ENCODE data around the gene SULT1E1. TPM values are rescaled to one million over a fixed set of nuclear protein-coding genes. Genes with fewer than 3 reads are reported as not detected.

SULT1E1 gene
- total RNA-seq, 2 experiments from 2014 or later: not detected

DNA sequence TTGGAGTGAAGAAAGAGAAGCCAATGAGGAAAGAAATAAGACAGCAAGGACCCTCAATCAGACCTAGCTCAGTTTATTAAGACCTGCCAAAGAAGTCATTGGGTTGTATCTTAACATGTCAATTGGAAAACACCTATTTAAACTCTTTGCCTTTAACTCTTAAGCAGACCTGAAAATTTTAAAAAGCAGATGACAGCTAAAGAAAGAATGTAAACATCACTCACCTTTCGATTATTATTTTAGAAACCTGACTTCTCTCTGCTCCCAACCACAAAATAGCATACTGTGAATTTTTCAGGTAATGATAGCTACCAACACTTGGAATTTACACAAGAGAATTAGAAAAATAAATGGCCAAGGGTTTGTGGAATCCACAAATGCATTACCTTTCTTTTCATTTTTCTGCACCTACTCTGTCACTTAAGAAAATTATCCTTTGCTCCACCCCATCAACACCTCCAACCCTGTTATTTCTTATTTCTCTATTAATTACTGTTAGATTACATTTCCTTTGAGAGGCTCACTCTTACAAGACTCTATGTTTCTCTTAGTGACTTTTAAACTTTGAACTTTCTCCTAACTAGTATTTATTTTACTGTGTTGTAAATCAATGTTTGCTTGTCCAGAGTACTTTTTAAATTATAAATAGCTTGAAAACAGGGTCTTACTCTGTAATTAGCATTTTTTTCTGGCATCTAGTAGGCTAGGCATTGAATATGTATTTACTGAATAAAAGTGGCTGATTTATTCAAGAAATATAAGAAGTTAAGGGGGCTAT, 765 bp upstream of the SULT1E1 start:
- Mint-ChIP-seq H3K4me1 (no peaks in the 10 kb centered on the region), H3K36me3 (no peaks in the 10 kb centered on the region), H3K4me3 (no peak overlapping the region), H3K27me3 (no peaks in the 10 kb centered on the region), H3K27ac (no peak overlapping the region), H3K9me3 (no peaks in the 10 kb centered on the region)
- DNase-seq (no peak), ATAC-seq (ENCODE audit: low read depth) (no peak)
- POLR2A ChIA-PET: no interaction called here

DNA sequence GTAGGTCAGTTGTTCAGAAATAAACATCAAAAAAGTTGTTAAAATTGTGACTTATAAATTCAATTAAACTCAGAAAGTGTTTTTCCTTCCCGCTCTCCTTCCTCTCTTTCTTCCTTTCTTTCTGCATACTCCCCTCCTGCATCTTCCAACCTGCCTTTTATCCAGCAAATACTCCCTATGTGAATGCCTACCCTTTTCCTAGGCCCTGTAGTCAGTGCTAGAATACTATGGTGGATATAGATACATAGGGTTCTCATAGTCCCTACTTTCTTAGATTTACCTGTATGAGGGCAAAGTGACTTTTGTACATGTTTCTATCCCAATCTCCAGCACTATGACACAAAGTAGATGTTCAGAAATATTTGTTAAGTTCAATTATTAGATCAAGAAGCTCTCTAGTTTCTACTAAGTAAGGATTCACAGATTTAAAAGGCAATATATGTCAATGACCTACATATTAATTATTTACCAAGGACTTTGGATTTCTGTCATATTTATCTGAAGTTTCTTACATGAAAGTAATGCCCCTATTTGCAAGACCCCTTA, 732 bp downstream of the SULT1E1 start:
- no peaks in the 10 kb centered on the region for H3K27me3 Mint-ChIP-seq
- H3K4me1 Mint-ChIP-seq: no peaks in the 10 kb centered on the region
- no peak overlapping the region for H3K4me3 Mint-ChIP-seq
- no peak for DNase-seq
- H3K9me3 Mint-ChIP-seq: no peaks in the 10 kb centered on the region
- H3K36me3 Mint-ChIP-seq: no peaks in the 10 kb centered on the region
- POLR2A ChIA-PET: no interaction called here
- ATAC-seq (ENCODE audit: low read depth): no peak
- no peak overlapping the region for H3K27ac Mint-ChIP-seq

DNA sequence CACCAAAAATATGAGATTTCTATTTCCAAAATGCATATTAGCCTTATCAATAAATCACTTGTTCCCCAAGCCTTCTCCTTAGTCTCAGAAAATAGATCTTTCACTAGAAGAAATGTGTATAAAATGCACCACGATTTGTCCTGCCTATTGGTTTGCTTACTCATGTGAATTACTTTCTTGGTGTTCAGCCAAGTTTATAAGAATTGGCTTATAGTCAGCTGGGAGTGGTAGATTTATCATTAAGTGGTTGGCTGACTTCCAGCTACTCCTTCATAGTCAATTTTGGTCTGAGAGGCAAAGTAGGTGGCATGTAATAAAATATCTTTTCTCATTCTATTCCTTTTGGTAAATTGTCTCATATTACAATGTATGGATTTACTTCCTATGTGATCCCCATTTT, 1.3 kb downstream of the SULT1E1 start:
- no peaks in the 10 kb centered on the region for H3K27me3 Mint-ChIP-seq
- no peak overlapping the region for H3K4me3 Mint-ChIP-seq
- no peaks in the 10 kb centered on the region for H3K9me3 Mint-ChIP-seq
- no peaks in the 10 kb centered on the region for H3K36me3 Mint-ChIP-seq
- POLR2A ChIA-PET: no interaction called here
- H3K4me1 Mint-ChIP-seq: no peaks in the 10 kb centered on the region
- DNase-seq (no peak), ATAC-seq (ENCODE audit: low read depth) (no peak)
- no peak overlapping the region for H3K27ac Mint-ChIP-seq

DNA sequence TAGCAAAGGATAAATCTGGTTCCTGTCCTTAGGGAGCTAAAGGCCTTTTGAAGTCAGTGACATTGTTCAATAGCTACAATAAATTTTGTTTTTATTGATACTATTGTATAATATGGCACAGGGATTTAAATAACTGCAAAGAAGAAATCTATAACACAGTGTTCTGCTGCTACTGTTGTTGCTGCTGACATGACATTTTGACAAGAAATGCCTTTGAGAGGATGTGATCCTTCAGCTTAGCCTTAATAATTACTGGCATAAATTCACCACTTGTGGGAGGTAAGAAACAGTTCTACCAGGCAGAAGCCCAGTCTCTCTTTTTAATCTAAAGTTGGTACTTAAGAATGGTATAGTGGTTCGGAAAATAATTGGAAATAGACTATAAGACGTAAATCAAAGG, 4.1 kb downstream of the SULT1E1 start:
- no peak overlapping the region for H3K4me3 Mint-ChIP-seq
- no peak overlapping the region for H3K27ac Mint-ChIP-seq
- no peaks in the 10 kb centered on the region for H3K4me1 Mint-ChIP-seq
- POLR2A ChIA-PET: no interaction called here
- no peaks in the 10 kb centered on the region for H3K27me3 Mint-ChIP-seq
- peaks cover 2% of the 10 kb centered on the region for H3K9me3 Mint-ChIP-seq
- no peak for ATAC-seq (ENCODE audit: low read depth)
- peaks cover 5% of the 10 kb centered on the region for H3K36me3 Mint-ChIP-seq
- no peak for DNase-seq

DNA sequence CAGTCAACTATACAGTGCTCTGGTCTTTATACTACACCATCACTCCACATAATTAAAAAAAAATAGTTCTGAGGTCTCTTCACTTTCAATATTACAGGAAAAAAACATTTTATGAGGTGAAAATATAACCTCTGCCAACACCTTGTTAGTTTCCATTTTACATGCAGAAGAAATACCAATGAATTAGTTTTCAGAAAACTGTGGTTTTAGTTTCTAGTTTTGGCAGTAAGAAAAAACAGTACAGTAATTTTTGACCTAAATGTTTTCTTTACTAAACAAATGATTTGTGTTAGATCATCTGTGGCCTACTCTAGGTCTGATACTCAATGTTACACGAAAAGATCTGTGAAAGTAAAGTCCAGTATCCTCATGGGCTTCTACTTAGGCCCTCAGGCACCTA, 10.0 kb downstream of the SULT1E1 start:
- no peak overlapping the region for H3K4me3 Mint-ChIP-seq
- no peak overlapping the region for H3K27ac Mint-ChIP-seq
- peak; percentile 39 for ATAC-seq (ENCODE audit: low read depth)
- H3K27me3 Mint-ChIP-seq: no peaks in the 10 kb centered on the region
- DNase-seq: no peak
- peaks cover 10% of the 10 kb centered on the region for H3K4me1 Mint-ChIP-seq
- H3K9me3 Mint-ChIP-seq: peaks cover 2% of the 10 kb centered on the region
- POLR2A ChIA-PET: no interaction called here
- peaks cover 7% of the 10 kb centered on the region for H3K36me3 Mint-ChIP-seq

DNA sequence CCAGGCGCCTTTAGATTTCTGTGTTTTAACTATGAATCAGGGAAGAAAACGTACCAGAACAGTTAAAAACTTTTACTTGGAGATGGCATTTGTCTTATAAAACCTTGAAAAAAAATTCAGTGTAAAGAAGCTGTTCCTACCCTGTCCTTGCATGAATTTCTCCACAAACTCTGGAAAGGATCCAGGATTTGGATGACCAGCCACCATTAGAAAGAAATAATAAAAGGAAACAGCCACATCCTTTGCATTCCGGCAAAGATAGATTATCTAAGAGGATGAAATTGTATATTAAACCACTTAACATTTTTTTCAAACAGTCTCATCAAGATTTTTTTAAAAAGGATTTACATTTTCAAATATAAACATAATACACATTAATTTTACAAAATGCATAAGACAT, 10.6 kb downstream of the SULT1E1 start:
- DNase-seq (no peak), ATAC-seq (ENCODE audit: low read depth) (no peak)
- peaks cover 7% of the 10 kb centered on the region for H3K36me3 Mint-ChIP-seq
- H3K27me3 Mint-ChIP-seq: no peaks in the 10 kb centered on the region
- POLR2A ChIA-PET: no interaction called here
- peaks cover 2% of the 10 kb centered on the region for H3K9me3 Mint-ChIP-seq
- H3K4me1 Mint-ChIP-seq: peaks cover 12% of the 10 kb centered on the region
- no peak overlapping the region for H3K27ac Mint-ChIP-seq
- H3K4me3 Mint-ChIP-seq: no peak overlapping the region

DNA sequence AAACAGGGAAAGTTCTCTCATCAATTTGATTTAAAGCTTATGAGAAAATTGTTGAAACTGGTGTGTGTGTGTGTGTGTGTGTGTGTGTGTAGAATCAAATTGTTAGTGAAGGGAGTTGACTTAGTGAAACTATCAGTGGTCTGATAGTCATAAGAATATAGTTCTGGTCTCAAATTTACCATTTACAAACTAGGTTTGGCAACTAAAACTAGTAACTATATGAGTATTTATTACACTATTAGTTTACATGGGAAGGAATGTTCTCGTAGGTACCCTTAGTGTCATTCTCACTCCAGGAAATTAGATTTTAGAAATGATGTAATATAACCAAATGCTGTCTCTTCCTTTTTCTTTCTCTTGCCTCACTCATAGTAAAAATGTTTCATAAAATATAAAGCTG, 11.9 kb downstream of the SULT1E1 start:
- peaks cover 7% of the 10 kb centered on the region for H3K36me3 Mint-ChIP-seq
- ATAC-seq (ENCODE audit: low read depth) (no peak), DNase-seq (no peak)
- no peak overlapping the region for H3K4me3 Mint-ChIP-seq
- H3K9me3 Mint-ChIP-seq: peaks cover 2% of the 10 kb centered on the region
- H3K27me3 Mint-ChIP-seq: no peaks in the 10 kb centered on the region
- peaks cover 21% of the 10 kb centered on the region for H3K4me1 Mint-ChIP-seq
- no peak overlapping the region for H3K27ac Mint-ChIP-seq
- POLR2A ChIA-PET: no interaction called here

DNA sequence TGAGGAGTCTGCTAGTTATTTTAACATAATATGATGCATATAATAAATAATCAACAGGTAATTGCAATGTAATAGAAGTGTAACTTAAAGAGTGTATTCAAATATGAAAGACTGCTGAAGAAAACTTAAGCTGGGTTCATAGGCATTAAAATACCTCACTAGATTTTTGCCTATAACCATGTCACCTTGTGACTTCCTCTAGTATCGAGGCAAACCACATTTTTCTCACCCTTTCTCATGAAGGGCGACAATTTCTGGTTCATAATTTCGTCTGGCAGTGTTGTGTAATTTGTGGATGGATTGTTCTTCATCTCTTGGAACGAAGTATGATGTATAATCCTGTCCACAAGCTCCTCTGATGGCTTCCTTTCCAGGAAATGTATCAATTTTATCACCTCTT, 16.0 kb downstream of the SULT1E1 start:
- DNase-seq: no peak
- POLR2A ChIA-PET: no interaction called here
- no peaks in the 10 kb centered on the region for H3K36me3 Mint-ChIP-seq
- peaks cover 11% of the 10 kb centered on the region for H3K4me1 Mint-ChIP-seq
- no peak overlapping the region for H3K4me3 Mint-ChIP-seq
- ATAC-seq (ENCODE audit: low read depth): peak; percentile 42
- H3K27me3 Mint-ChIP-seq: peaks cover 2% of the 10 kb centered on the region
- H3K27ac Mint-ChIP-seq: no peak overlapping the region
- H3K9me3 Mint-ChIP-seq: no peaks in the 10 kb centered on the region

DNA sequence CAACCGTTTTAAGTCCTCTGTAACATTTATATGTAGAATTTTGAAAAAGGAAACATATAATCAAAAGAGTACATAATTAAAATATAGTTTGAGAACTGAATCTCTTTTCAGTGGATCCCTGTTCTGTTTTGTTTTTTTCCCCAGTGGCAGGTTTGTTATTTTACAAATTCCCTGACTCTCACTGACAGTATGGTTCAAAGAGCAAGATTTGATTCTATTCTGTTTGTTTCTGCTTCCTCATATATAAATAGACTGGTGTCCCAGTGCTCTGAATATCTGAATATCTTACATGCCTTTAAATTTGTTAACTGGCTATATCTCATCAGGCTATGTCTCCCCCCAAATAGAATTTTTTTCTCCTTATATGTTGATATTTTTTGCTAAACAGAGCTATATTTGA, 16.6 kb downstream of the SULT1E1 start:
- Mint-ChIP-seq H3K9me3 (no peaks in the 10 kb centered on the region), H3K27me3 (peaks cover 2% of the 10 kb centered on the region), H3K27ac (no peak overlapping the region), H3K4me1 (peaks cover 11% of the 10 kb centered on the region), H3K36me3 (no peaks in the 10 kb centered on the region), H3K4me3 (no peak overlapping the region)
- no peak for DNase-seq
- POLR2A ChIA-PET: no interaction called here
- ATAC-seq (ENCODE audit: low read depth): no peak

DNA sequence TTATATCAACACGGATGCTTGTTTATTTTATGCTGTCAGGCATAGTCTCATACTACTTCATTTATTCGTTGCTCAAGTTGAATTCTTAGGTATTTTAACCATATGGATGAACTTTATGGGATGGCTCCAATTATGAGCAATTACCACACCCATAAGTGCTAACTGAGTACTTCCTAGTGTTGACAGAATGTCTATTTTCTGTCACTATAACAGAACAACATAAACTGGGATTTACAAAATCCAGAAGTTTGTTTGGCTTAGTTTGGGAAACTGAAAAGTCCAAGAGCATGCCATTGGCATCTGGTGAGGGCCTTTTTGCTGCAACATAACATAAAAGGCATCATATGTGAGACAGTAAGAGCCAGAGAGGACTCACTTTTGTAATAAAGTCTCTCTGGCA, 21.0 kb downstream of the SULT1E1 start:
- no peak overlapping the region for H3K27ac Mint-ChIP-seq
- ATAC-seq (ENCODE audit: low read depth): no peak

DNA sequence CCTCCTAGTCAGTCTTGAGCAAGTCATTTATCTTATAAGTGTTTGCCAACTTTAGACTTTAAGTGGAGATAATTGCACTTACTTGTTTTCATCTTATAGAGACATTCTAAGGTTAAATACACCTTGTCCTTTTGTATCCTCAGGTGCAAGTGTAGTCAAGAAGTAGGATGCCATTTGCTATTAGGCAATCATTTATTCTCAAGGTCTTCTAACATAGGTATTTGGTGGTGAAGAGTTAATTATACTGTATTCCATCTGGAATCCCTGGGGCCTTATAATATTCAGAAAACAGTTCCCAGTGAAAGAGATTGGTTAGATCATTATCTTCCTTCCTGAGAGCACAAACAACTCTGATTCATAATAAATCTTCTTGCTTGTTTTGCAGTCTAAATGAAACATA, 23.7 kb downstream of the SULT1E1 start:
- Mint-ChIP-seq H3K4me3 (no peak overlapping the region), H3K36me3 (peaks cover 2% of the 10 kb centered on the region), H3K27ac (no peak overlapping the region), H3K4me1 (peaks cover 6% of the 10 kb centered on the region), H3K27me3 (no peaks in the 10 kb centered on the region), H3K9me3 (no peaks in the 10 kb centered on the region)
- ATAC-seq (ENCODE audit: low read depth) (no peak), DNase-seq (no peak)
- POLR2A ChIA-PET: no interaction called here

More for the DNA sequence above, 21.0 kb downstream of the SULT1E1 start:
- no peaks in the 10 kb centered on the region for H3K9me3 Mint-ChIP-seq
- H3K36me3 Mint-ChIP-seq: no peaks in the 10 kb centered on the region
- no peak for DNase-seq
- peaks cover 2% of the 10 kb centered on the region for H3K27me3 Mint-ChIP-seq
- H3K4me3 Mint-ChIP-seq: no peak overlapping the region
- POLR2A ChIA-PET: no interaction called here
- H3K4me1 Mint-ChIP-seq: peaks cover 7% of the 10 kb centered on the region

DNA sequence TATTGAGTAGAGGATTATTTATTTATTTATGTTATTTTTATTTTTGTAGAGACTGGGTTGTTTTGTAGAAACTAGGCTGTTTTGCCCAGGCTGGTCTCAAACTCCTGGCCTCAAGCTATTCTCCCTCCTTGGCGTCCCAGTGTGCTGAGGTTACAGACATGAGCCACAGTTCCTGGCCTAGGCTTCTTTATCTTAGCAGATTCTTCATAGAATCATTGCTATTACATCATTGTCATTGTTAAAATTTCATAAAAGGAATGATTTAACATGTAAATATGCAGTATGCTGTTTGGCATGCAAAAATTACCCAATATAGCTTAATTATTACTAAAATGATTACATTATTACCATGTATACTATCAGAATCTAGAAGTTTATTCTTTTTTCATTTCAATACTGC, 24.2 kb downstream of the SULT1E1 start:
- Mint-ChIP-seq H3K27me3 (no peaks in the 10 kb centered on the region), H3K4me1 (peaks cover 10% of the 10 kb centered on the region), H3K27ac (no peak overlapping the region), H3K4me3 (no peak overlapping the region), H3K9me3 (no peaks in the 10 kb centered on the region), H3K36me3 (peaks cover 2% of the 10 kb centered on the region)
- DNase-seq (no peak), ATAC-seq (ENCODE audit: low read depth) (no peak)
- POLR2A ChIA-PET: no interaction called here

DNA sequence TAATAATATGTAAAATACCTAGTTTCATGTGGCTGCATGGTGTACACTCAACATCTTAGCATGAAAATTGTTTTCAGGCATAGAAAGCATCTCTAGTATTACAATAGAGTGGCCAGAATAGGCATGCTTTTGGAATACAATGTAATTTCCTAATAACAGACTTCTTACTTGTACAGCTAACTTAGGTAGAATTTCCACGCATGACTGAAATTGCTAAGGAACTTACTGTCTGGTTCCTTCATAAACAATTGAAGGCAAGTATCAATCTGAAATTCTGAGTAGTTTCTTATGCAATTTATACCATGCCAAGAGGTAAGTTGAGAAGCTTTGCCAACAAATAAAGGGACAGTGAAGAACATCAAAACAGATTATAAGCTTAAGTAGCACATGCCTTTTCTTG, 26.7 kb downstream of the SULT1E1 start:
- Mint-ChIP-seq H3K9me3 (peaks cover 2% of the 10 kb centered on the region), H3K36me3 (peaks cover 2% of the 10 kb centered on the region), H3K4me3 (no peak overlapping the region), H3K4me1 (peaks cover 12% of the 10 kb centered on the region), H3K27ac (no peak overlapping the region), H3K27me3 (no peaks in the 10 kb centered on the region)
- DNase-seq: no peak
- POLR2A ChIA-PET: no interaction called here
- no peak for ATAC-seq (ENCODE audit: low read depth)

DNA sequence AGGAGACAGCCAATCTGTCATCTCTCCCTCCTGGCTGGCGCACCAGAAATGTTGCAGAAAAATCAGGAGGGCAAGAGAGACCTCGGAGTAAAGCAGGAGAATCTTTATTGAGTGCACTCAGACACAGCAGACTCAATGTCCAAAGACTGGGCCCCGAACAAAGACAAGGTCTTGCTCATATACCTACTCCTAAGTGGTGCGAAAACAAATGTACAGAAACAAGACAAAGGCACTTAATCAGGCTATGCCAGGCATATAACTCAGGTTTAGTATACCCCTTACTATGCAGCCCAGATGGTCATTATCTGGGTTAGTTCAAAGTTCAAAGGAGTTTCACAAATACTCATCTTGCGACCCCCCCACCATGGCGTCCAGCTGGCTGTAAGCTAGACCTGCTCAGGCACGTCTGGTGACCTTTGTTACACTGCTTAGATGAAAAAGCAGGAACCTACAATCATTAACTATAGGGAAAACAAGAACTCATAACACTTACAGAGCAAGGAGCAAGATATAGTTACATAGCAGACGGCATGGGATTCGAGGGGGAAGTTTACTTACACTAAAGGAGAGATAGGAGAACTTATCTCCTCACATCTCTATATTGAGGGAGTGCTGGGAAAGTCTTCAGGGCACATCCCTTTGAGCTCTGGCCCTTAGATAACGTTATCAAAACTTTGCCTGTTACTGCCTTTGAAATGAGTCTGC, 27.5 kb downstream of the SULT1E1 start:
- Mint-ChIP-seq H3K9me3 (peaks cover 2% of the 10 kb centered on the region), H3K27ac (no peak overlapping the region), H3K27me3 (no peaks in the 10 kb centered on the region), H3K4me3 (no peak overlapping the region), H3K36me3 (peaks cover 2% of the 10 kb centered on the region), H3K4me1 (peaks cover 12% of the 10 kb centered on the region)
- POLR2A ChIA-PET: no interaction called here
- no peak for ATAC-seq (ENCODE audit: low read depth)
- DNase-seq: no peak
